Adrenal gland (tissue), 5 donors: ENCODE measurements around the gene GALP.

Experiments
- CTCF ChIP-seq, 6 experiments: fragments of 450-650 bp in 4 of 6; fragments of 200-600 bp in 2 of 6; sonication (generic) in 1 of 6; IDR thresholded peaks; 1 replicate in 5 of 6; 2 replicates in 1 of 6; pipeline versions ENCODE4 v1.5.1 to v1.8.0; 2016 to 2021; ENCODE audit warnings: antibody characterized with exemption in 6 of 6, mild to moderate bottlenecking in 2 of 6, moderate library complexity in 1 of 6
- POLR2A ChIP-seq, 2 donors: fragments of 450-650 bp; IDR thresholded peaks; one replicate each; pipeline ENCODE4 v1.6.1; 2017; ENCODE audit warnings: antibody characterized with exemption in 2 of 2, mild to moderate bottlenecking in 2 of 2, moderate library complexity in 1 of 2
- donor health status: DM: no; HTN: no; CAD: no.

- TF ChIP-seq CTCF (IDR thresholded peaks at IDR 0.05): no peak
- TF ChIP-seq POLR2A (IDR thresholded peaks at IDR 0.05): no peak
Observed at GRCh38 chr19:56136362-56136761, 39.4 kb upstream of the GALP start.
